Cardiac ventricle fibroblast (primary cell): ENCODE data around the gene WDR93. TPM values are rescaled to one million over a fixed set of nuclear protein-coding genes. Genes with fewer than 3 reads are reported as not detected.

Experiments
- total RNA-seq: library from RNA; depleted of rRNA; stranded (reverse); fragments of >200 nt; gene quantifications from 2 replicates; pipeline ENCODE4 v1.2.3, GENCODE V29; 2015

Gene WDR93
- 0.10 TPM in 1 of 2 replicates, not detected in the other for total RNA-seq

GRCh38 chr15:89690276-89691218 is at the start of gene WDR93, which contains the start of gene PEX11A:
WDR93 (plus strand) TSS chr15:89690811; CDS start chr15:89701747, 10,936 bp downstream.
PEX11A (minus strand) TSS chr15:89690754; CDS start chr15:89690632, 122 bp downstream.

GRCh38 chr15:89654847-89655805 is 35.5 kb upstream of the WDR93 start, which contains the start of gene KIF7:
KIF7 (minus strand) TSS chr15:89655467; CDS start chr15:89652930, 2,537 bp downstream.

GRCh38 chr15:89679212-89679611 is 11.4 kb upstream of the WDR93 start, which contains the start of gene PLIN1:
PLIN1 (minus strand) TSS chr15:89679367; CDS start chr15:89677489, 1,878 bp downstream.

GRCh38 chr15:89750560-89751542 is 60.2 kb downstream of the WDR93 start, which contains the start of gene MESP1:
MESP1 (minus strand) TSS chr15:89751249; CDS start chr15:89751231, 18 bp downstream.

GRCh38 chr15:89776274-89777072 is 85.9 kb downstream of the WDR93 start, which contains the start of gene MESP2:
MESP2 (plus strand) TSS chr15:89776332; CDS start chr15:89776358, 26 bp downstream.

Other genes starting within 250 kb of the WDR93 start
- gene RHCG, start 194.2 kb upstream of the WDR93 start, total RNA-seq, result not detected in 2 replicates
- gene TICRR, start 115.3 kb upstream of the WDR93 start, total RNA-seq, result 0.69 and 0.88 TPM in 2 replicates
- gene KIF7, start 35.3 kb upstream of the WDR93 start, total RNA-seq, result 27.4 and 28.3 TPM in 2 replicates
- gene PLIN1, start 11.4 kb upstream of the WDR93 start, total RNA-seq, result 15.8 and 16.5 TPM in 2 replicates
- 6.4 and 7.4 TPM in 2 replicates for gene PEX11A, start 57 bp upstream of the WDR93 start, total RNA-seq
- 1.2 and 2.1 TPM in 2 replicates for gene MESP1, start 60.4 kb downstream of the WDR93 start, total RNA-seq
- 0.98 and 1.3 TPM in 2 replicates for gene MESP2, start 85.5 kb downstream of the WDR93 start, total RNA-seq
- gene ANPEP, start 124.0 kb downstream of the WDR93 start, total RNA-seq, result 103 and 119 TPM in 2 replicates
- 19.4 and 32.0 TPM in 2 replicates for gene AP3S2, start 203.2 kb downstream of the WDR93 start, total RNA-seq
- gene ARPIN, start 222.1 kb downstream of the WDR93 start, total RNA-seq, result 7.1 and 7.2 TPM in 2 replicates